EL (cell line): ENCODE data around the gene HOXC10.

Experiments used
- DNase-seq: peaks from one replicate; pipeline ENCODE4 v3.0.0-alpha.2; 2016

The HOXC10 gene

GRCh38 chr12:54030889-54031471, 46.0 kb downstream of the HOXC10 start:
- DNase-seq: no peak

GRCh38 chr12:54031480-54031879, 46.5 kb downstream of the HOXC10 start:
- DNase-seq: no peak

GRCh38 chr12:54032086-54032619, 47.2 kb downstream of the HOXC10 start:
- DNase-seq: no peak

- peak; percentile 82 for DNase-seq
Observed at GRCh38 chr12:54032627-54033100, 47.7 kb downstream of the HOXC10 start, which contains the start of gene HOXC5. TSS of gene HOXC5 (plus strand) at chr12:54033050. CDS start at chr12:54033123, 73 bp downstream.

- DNase-seq: peak; percentile 63
Observed at GRCh38 chr12:54033106-54033979, 48.4 kb downstream of the HOXC10 start.

GRCh38 chr12:54033980-54034784, 49.2 kb downstream of the HOXC10 start:
- no peak for DNase-seq

- DNase-seq: no peak
Observed at GRCh38 chr12:54034785-54035310, 49.9 kb downstream of the HOXC10 start.

GRCh38 chr12:54035568-54036264, 50.8 kb downstream of the HOXC10 start:
- DNase-seq: no peak

- DNase-seq: peak; percentile 52
Observed at GRCh38 chr12:54036620-54037359, 51.8 kb downstream of the HOXC10 start.

GRCh38 chr12:54037360-54038283, 52.7 kb downstream of the HOXC10 start:
- no peak for DNase-seq

- no peak for DNase-seq
Observed at GRCh38 chr12:54038284-54038870, 53.4 kb downstream of the HOXC10 start.

- DNase-seq: no peak
Observed at GRCh38 chr12:54038871-54039414, 54.0 kb downstream of the HOXC10 start.

- DNase-seq: no peak
Observed at GRCh38 chr12:54039417-54040147, 54.6 kb downstream of the HOXC10 start.
